K562 (cell line): ENCODE measurements around the gene PUS10. TPM values are rescaled to one million over a fixed set of nuclear protein-coding genes. Genes with fewer than 3 reads are reported as not detected.

ENCODE experiments used
- ATF1 ChIP-seq, 2 experiments: fragments of 450-650 bp in 1 of 2; IDR thresholded peaks; 2 replicates each; pipeline ENCODE4 v1.6.1; 2016; ENCODE audit warnings: missing compliant biosample characterization in 1 of 2, missing genetic modification characterization in 1 of 2
- BRD4 ChIP-seq: fragments of 200-600 bp; sonication (generic); IDR thresholded peaks from 2 replicates; pipeline ENCODE4 v1.6.1; 2017; ENCODE audit warnings: inconsistent platforms
- CBX5 ChIP-seq: IDR thresholded peaks from 2 replicates; pipeline ENCODE4 v1.6.1; 2014; ENCODE audit warnings: low read depth, borderline replicate concordance
- CEBPG ChIP-seq, 3 experiments: fragments of 200-800 bp in 1 of 3; sonication (Bioruptor generic) in 1 of 3; sonication (generic) in 1 of 3; formaldehyde crosslinking in 1 of 3; IDR thresholded peaks in 2 of 3; conservative IDR thresholded peaks in 1 of 3; 2 replicates each; pipeline versions ENCODE4 v1.6.1 to v1.8.0; 2016 to 2022; ENCODE audit warnings: missing compliant biosample characterization in 2 of 3, missing genetic modification characterization in 2 of 3, mild to moderate bottlenecking in 1 of 3, missing genetic modification reagents in 1 of 3
- HEY1 ChIP-seq: fragments of 250-450 bp; sonication (Bioruptor Pico); IDR thresholded peaks from 2 replicates; pipeline ENCODE4 v1.5.0; 2020; ENCODE audit warnings: mild to moderate bottlenecking, moderate library complexity, borderline replicate concordance
- HMG20B ChIP-seq: fragments of 250-450 bp; sonication (Bioruptor Pico); IDR thresholded peaks from 2 replicates; pipeline ENCODE4 v1.5.0; 2021; ENCODE audit warnings: mild to moderate bottlenecking
- L3MBTL2 ChIP-seq: fragments of 450-650 bp; IDR thresholded peaks from 2 replicates; pipeline ENCODE4 v1.6.1; 2016; ENCODE audit warnings: mild to moderate bottlenecking, moderate library complexity
- PHF20 ChIP-seq: fragments of 450-650 bp; IDR thresholded peaks from 2 replicates; pipeline ENCODE4 v1.6.1; 2018; ENCODE audit not compliant: partially characterized antibody
- POLR2AphosphoS5 ChIP-seq: IDR thresholded peaks from 2 replicates; pipeline ENCODE4 v1.6.1; 2011; ENCODE audit warnings: mild to moderate bottlenecking, low read depth, low read length, moderate library complexity; ENCODE audit not compliant: control insufficient read depth, insufficient read depth
- RNF2 ChIP-seq: sonication (generic); IDR thresholded peaks from 2 replicates; pipeline ENCODE4 v1.6.1; 2016
- TCF7 ChIP-seq: sonication (generic); IDR thresholded peaks from 2 replicates; pipeline ENCODE4 v1.6.1; 2016; ENCODE audit warnings: antibody characterized with exemption, borderline replicate concordance
- ZC3H8 ChIP-seq: fragments of 450-650 bp; IDR thresholded peaks from 2 replicates; pipeline ENCODE4 v1.6.1; 2017
- ZNF589 ChIP-seq: fragments of 200-800 bp; sonication (Bioruptor generic); IDR thresholded peaks from 2 replicates; pipeline ENCODE4 v1.6.1; 2016; ENCODE audit warnings: low read depth, missing genetic modification characterization, missing compliant biosample characterization
- polyA plus RNA-seq, 8 experiments: library from polyadenylated mRNA; depleted of rRNA in 4 of 8; stranded (reverse) in 5 of 8; unstranded in 3 of 8; fragments of >200 nt; fragmentation: Nextera tagmentation in 2 of 8; fragmentation: Illumina TruSeq in 1 of 8; extraction: Ambion mirVana in 2 of 8; extraction: Trizol in 1 of 8; gene quantifications; 2 replicates each; pipeline versions ENCODE4 v1.2.1 to v1.2.3, GENCODE V29; 2011 to 2014; ENCODE audit warnings: inconsistent platforms in 1 of 8, missing spikeins in 1 of 8
- total RNA-seq, 7 experiments: library from RNA; depleted of rRNA in 6 of 7; stranded (reverse); fragments of >200 nt in 6 of 7; fragmentation: Illumina TruSeq in 2 of 7; extraction: Trizol in 2 of 7; gene quantifications; 2 replicates each; pipeline versions ENCODE4 v1.2.1 to v1.2.3, GENCODE V29; 2011 to 2021; ENCODE audit warnings: low replicate concordance in 1 of 7
- TF ChIP-seq, protein P1 (sequence below): fragments of 250-450 bp; sonication (Bioruptor Pico); IDR thresholded peaks from 2 replicates; pipeline ENCODE4 v1.5.1; 2021; ENCODE audit warnings: mild to moderate bottlenecking
- TF ChIP-seq, protein P2 (sequence below): sonication (generic); formaldehyde crosslinking; IDR thresholded peaks from 2 replicates; pipeline ENCODE4 v1.5.0; 2020; ENCODE audit warnings: missing genetic modification reagents
- TF ChIP-seq, protein P3 (sequence below): sonication (generic); formaldehyde crosslinking; IDR thresholded peaks from 2 replicates; pipeline ENCODE4 v1.8.0; 2022; ENCODE audit warnings: missing genetic modification reagents, mild to moderate bottlenecking, moderate library complexity, borderline replicate concordance
- TF ChIP-seq, protein P4 (sequence below), 2 experiments: fragments of 450-650 bp; conservative IDR thresholded peaks; 2 replicates each; pipeline ENCODE4 v1.6.1; 2017; ENCODE audit warnings: mild to moderate bottlenecking in 2 of 2, moderate library complexity in 2 of 2
- TF ChIP-seq, protein P5 (sequence below): sonication (generic); formaldehyde crosslinking; IDR thresholded peaks from 2 replicates; pipeline ENCODE4 v1.8.1; 2023; ENCODE audit warnings: mild to moderate bottlenecking, missing genetic modification reagents, moderate library complexity
- TF ChIP-seq, protein P6 (sequence below): fragments of 250-450 bp; sonication (Bioruptor Pico); IDR thresholded peaks from 2 replicates; pipeline ENCODE4 v1.6.1; 2021; ENCODE audit warnings: mild to moderate bottlenecking

PUS10 gene
- total and polyA plus RNA-seq, 9 of the 15 experiments (the other 6 are each of a cell fraction or from before 2014, with no cell fraction given) = 5.0 to 10.7 (median 7.6) TPM

DNA sequence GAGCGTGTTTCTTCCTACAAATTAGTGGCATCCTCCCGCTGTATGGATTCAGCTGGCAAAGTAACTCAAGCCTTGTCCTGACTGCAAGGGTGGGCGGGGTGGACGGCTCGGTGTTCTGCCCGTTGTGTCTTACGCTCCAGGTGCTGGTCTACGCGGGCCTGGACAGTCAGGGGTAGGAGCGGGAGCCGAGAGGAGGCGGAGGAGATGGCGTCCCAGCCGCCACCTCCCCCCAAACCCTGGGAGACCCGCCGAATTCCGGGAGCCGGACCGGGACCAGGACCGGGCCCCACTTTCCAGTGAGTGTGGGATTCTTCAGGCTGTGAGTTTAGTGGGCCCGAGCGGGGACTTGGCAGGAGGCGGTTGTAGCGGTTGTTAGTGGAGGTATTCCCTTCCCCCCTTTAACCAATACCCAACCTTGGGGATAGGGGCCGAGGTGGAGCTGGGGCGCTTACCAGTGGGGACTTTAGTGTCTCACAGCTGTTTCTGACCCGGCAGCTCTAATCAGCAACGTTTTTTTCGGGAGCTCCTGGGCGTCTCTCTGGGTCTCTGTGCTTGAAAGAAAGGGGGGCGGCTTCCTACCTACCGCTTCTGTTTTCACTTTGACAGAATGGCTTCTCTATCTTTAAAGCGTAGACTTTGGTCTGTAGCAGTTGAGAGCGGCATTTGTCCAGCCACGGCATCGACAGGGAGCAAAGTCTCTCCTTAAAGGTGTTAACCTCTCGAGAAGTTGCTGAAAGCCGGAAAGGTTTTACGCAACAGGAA lies at the start of gene PUS10, which contains the start of gene PEX13 (continued):
- TF ChIP-seq, protein P1, sequence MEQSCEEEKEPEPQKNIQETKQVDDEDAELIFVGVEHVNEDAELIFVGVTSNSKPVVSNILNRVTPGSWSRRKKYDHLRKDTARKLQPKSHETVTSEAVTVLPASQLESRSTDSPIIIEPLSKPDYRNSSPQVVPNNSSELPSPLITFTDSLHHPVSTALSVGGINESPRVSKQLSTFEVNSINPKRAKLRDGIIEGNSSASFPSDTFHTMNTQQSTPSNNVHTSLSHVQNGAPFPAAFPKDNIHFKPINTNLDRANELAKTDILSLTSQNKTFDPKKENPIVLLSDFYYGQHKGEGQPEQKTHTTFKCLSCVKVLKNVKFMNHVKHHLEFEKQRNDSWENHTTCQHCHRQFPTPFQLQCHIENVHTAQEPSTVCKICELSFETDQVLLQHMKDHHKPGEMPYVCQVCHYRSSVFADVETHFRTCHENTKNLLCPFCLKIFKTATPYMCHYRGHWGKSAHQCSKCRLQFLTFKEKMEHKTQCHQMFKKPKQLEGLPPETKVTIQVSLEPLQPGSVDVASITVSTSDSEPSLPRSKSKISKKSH (CRISPR knock-in tag) = no peak
- no peak; the same call in 1 of the 2 replicates for TF ChIP-seq ATF1 (CRISPR knock-in tag; IDR thresholded peaks at IDR 0.05)
- TF ChIP-seq ATF1 (tag; IDR thresholded peaks at IDR 0.05) = peak; percentile 80
- TF ChIP-seq, protein P2, sequence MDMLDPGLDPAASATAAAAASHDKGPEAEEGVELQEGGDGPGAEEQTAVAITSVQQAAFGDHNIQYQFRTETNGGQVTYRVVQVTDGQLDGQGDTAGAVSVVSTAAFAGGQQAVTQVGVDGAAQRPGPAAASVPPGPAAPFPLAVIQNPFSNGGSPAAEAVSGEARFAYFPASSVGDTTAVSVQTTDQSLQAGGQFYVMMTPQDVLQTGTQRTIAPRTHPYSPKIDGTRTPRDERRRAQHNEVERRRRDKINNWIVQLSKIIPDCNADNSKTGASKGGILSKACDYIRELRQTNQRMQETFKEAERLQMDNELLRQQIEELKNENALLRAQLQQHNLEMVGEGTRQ = no peak
- TF ChIP-seq, protein P3, sequence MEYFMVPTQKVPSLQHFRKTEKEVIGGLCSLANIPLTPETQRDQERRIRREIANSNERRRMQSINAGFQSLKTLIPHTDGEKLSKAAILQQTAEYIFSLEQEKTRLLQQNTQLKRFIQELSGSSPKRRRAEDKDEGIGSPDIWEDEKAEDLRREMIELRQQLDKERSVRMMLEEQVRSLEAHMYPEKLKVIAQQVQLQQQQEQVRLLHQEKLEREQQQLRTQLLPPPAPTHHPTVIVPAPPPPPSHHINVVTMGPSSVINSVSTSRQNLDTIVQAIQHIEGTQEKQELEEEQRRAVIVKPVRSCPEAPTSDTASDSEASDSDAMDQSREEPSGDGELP = peak; percentile 91
- TF ChIP-seq, protein P4, sequence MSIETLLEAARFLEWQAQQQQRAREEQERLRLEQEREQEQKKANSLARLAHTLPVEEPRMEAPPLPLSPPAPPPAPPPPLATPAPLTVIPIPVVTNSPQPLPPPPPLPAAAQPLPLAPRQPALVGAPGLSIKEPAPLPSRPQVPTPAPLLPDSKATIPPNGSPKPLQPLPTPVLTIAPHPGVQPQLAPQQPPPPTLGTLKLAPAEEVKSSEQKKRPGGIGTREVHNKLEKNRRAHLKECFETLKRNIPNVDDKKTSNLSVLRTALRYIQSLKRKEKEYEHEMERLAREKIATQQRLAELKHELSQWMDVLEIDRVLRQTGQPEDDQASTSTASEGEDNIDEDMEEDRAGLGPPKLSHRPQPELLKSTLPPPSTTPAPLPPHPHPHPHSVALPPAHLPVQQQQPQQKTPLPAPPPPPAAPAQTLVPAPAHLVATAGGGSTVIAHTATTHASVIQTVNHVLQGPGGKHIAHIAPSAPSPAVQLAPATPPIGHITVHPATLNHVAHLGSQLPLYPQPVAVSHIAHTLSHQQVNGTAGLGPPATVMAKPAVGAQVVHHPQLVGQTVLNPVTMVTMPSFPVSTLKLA (conservative IDR thresholded peaks at IDR 0.05) = peak in 1 of 2 experiments; percentile 45; a peak in 3 of 4 replicates
- TF ChIP-seq HEY1 (CRISPR knock-in tag) = no peak
- peak; percentile 58; the same call in 1 of the 2 replicates for TF ChIP-seq BRD4
- no peak for TF ChIP-seq ZC3H8
- TF ChIP-seq PHF20 = no peak
- peak; percentile 63 for TF ChIP-seq L3MBTL2
- no peak for TF ChIP-seq HMG20B
- no peak for TF ChIP-seq ZNF589 (CRISPR knock-in tag)
- TF ChIP-seq TCF7 = no peak
- TF ChIP-seq, protein P5, sequence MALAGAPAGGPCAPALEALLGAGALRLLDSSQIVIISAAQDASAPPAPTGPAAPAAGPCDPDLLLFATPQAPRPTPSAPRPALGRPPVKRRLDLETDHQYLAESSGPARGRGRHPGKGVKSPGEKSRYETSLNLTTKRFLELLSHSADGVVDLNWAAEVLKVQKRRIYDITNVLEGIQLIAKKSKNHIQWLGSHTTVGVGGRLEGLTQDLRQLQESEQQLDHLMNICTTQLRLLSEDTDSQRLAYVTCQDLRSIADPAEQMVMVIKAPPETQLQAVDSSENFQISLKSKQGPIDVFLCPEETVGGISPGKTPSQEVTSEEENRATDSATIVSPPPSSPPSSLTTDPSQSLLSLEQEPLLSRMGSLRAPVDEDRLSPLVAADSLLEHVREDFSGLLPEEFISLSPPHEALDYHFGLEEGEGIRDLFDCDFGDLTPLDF (CRISPR knock-in tag) = no peak
- TF ChIP-seq, protein P6, sequence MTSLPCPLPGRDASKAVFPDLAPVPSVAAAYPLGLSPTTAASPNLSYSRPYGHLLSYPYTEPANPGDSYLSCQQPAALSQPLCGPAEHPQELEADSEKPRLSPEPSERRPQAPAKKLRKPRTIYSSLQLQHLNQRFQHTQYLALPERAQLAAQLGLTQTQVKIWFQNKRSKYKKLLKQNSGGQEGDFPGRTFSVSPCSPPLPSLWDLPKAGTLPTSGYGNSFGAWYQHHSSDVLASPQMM (CRISPR knock-in tag) = no peak
- TF ChIP-seq CEBPG (CRISPR knock-in tag; IDR thresholded peaks at IDR 0.05) = peak; percentile 60; the same call in 1 of the 2 replicates
- TF ChIP-seq CEBPG (tag; conservative IDR thresholded peaks at IDR 0.05 in 1 of 2, IDR thresholded peaks at IDR 0.05 in 1 of 2) = peak; percentile 72 to 87
- peak; percentile 57 for TF ChIP-seq POLR2AphosphoS5
- 0 out of 2 replicates have a peak, but pooled peaks have one; percentile 24 for TF ChIP-seq RNF2
- TF ChIP-seq CBX5 = no peak
